SJSA1 (cell line): ENCODE data around the gene P2RX3. TPM values are rescaled to one million over a fixed set of nuclear protein-coding genes. Genes with fewer than 3 reads are reported as not detected.
"Not testable (repeated sequence)": the region's sequence is repeated elsewhere in the genome, so short reads cannot be mapped to it uniquely, and the experiment has no call there.

Experiments used
- DNase-seq, 2 experiments: peaks; one replicate each; pipeline ENCODE4 v3.0.0-alpha.2; 2015 to 2020; ENCODE audit warnings: low spot score in 2 of 2, low read depth in 1 of 2
- H3K27ac ChIP-seq: fragments of 250-450 bp; sonication (Bioruptor Pico); 2 replicates; pipeline ENCODE4 v1.5.1; 2020; ENCODE audit warnings: mild to moderate bottlenecking, moderate library complexity
- H3K27me3 ChIP-seq: fragments of 250-450 bp; sonication (Bioruptor Pico); replicated peaks from 2 replicates; pipeline ENCODE4 v1.5.1; 2020; ENCODE audit warnings: mild to moderate bottlenecking, moderate library complexity
- H3K36me3 ChIP-seq: fragments of 250-450 bp; sonication (Bioruptor Pico); 2 replicates; pipeline ENCODE4 v1.5.1; 2020; ENCODE audit warnings: mild to moderate bottlenecking
- H3K4me1 ChIP-seq: fragments of 250-450 bp; sonication (Bioruptor Pico); replicated peaks from 2 replicates; pipeline ENCODE4 v1.6.1; 2021; ENCODE audit warnings: mild to moderate bottlenecking
- H3K4me3 ChIP-seq: fragments of 250-450 bp; sonication (Bioruptor Pico); 2 replicates; pipeline ENCODE4 v1.5.1; 2020; ENCODE audit warnings: mild to moderate bottlenecking
- H3K9me3 ChIP-seq: fragments of 250-450 bp; sonication (Bioruptor Pico); replicated peaks from 2 replicates; pipeline ENCODE4 v1.5.1; 2020; ENCODE audit warnings: mild to moderate bottlenecking
- total RNA-seq: library from RNA; depleted of rRNA; stranded (reverse); fragments of >200 nt; shearing (Covaris generic); gene quantifications from 2 replicates; pipeline ENCODE4 v1.2.3, GENCODE V29; 2014

Gene P2RX3
- total RNA-seq, 1 experiment from 2014 or later = not detected

DNA sequence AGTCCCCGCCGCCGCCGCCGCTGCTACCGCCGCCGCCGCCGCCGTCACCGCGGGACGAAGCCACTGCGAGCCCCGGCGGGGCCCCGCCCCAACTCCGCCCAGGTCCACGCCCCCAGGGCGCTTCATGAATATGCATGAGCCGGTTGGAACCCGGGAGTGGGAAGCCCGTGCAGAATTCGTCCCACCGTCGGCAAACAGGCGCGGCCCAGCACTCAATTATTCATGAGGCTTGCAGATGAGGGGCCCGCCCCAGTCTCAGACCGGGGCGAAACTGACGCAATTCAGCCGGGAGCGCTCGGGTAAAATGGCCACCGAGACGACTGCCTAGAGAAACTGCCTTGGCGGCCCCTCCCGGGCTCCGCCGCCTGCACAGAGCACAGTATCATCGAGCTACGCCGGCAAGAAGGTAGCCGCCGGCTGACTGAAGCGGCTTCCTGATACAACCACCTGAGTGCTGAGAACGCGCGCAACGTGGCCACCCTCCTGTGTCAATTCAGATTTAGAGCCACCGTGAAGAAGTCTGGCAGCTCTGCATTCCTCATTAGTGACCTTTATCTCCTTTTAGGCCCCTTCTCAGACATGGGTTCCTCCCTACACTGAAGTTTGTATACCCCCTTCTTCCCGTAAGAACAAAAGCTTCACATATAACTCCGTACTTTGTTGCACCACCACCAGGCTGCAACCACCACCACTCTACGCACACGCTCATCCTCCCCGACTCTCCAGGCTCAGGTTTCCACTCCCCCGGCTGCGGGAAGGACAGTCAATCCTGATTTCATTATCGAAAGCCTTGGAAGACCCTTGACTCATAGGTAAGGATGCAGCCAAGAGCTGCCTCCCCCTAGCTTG is 13.0 kb upstream of the P2RX3 start, which contains the start of gene TNKS1BP1:
TSS of gene TNKS1BP1 (minus strand) at position 67 of the 849 bp plus-strand sequence. CDS start 3,067 bp downstream, outside the sequence.
- H3K4me3 ChIP-seq = peak within 1 kb of the TSS; percentile 42
- peak within 1 kb of the TSS; percentile 68 for H3K27ac ChIP-seq
- peak; percentile 88 to 96 for DNase-seq
- peaks cover 58% of the 10 kb centered on the region for H3K36me3 ChIP-seq
- H3K27me3 ChIP-seq = no peaks in the 10 kb centered on the region
- H3K4me1 ChIP-seq = peaks cover 45% of the 10 kb centered on the region
- no peaks in the 10 kb centered on the region for H3K9me3 ChIP-seq

DNA sequence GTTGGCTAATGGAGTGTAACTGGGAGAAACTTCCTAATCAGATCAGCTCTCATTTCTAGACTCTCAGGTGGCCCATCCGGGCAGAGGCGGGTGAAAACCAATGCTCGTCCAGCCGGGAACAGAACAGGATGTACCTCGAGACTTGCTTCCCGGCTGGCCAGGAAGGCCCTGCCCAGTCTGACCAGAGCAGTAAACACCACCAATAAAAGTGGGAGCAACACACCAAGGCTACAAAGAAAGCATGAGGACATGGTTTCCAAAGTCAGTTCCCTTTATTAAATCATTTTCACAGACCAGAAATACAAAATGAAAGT is 12.5 kb upstream of the P2RX3 start:
- peaks cover 45% of the 10 kb centered on the region for H3K4me1 ChIP-seq
- H3K4me3 ChIP-seq = peak overlapping the region; percentile 42; the same call in 1 of the 2 replicates
- no peaks in the 10 kb centered on the region for H3K27me3 ChIP-seq
- H3K36me3 ChIP-seq = peaks cover 58% of the 10 kb centered on the region
- no peak for DNase-seq
- peak overlapping the region; percentile 68 for H3K27ac ChIP-seq
- no peaks in the 10 kb centered on the region for H3K9me3 ChIP-seq

DNA sequence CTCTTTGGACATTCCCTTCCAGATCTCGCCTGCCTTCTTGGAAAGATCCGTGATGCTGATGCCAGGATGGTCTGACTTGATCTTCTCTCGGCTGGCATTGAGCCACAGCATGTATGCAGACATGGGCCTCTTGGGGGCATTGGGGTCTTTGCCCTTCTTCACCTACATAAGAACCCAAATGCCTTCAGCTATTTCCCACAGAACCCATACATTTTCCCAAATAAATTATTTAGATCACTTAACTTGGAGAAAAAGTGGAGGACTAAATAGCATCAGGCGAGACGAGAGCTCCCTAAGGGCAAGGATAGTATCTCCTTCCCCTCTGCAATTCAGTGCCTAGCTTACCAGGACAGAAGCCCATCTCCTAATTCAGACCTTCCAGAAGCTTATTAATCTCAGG is 10.4 kb upstream of the P2RX3 start:
- Histone ChIP-seq H3K4me1 (peaks cover 25% of the 10 kb centered on the region), H3K36me3 (peaks cover 76% of the 10 kb centered on the region)
- DNase-seq = no peak

DNA sequence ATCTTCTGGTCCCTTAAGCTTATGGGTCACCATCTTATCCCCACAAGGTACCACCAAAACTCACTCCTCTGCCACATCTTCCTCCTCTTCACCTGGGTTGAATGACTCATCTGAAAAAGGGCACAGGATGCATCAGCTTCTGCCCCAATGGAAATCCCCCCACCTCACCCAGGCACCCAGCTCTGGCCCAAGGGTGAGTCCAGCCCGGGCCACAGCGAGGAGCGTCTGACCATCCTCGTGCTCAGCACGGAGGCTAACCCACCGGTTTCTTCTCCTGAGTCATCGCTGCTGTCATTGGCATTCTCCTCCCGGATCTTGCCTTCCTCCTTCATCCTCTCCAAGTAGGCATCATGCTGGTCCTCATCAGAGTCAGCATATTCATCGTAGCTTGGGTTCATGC is 8.1 kb upstream of the P2RX3 start:
- no peak for DNase-seq
- H3K9me3 ChIP-seq = no peaks in the 10 kb centered on the region
- H3K36me3 ChIP-seq = peaks cover 96% of the 10 kb centered on the region
- no peak overlapping the region for H3K4me3 ChIP-seq
- H3K27ac ChIP-seq = no peak overlapping the region
- H3K4me1 ChIP-seq = peaks cover 20% of the 10 kb centered on the region
- no peaks in the 10 kb centered on the region for H3K27me3 ChIP-seq

More for the DNA sequence above, 10.4 kb upstream of the P2RX3 start:
- Histone ChIP-seq H3K9me3 (no peaks in the 10 kb centered on the region), H3K27me3 (no peaks in the 10 kb centered on the region), H3K27ac (no peak overlapping the region), H3K4me3 (no peak overlapping the region)

DNA sequence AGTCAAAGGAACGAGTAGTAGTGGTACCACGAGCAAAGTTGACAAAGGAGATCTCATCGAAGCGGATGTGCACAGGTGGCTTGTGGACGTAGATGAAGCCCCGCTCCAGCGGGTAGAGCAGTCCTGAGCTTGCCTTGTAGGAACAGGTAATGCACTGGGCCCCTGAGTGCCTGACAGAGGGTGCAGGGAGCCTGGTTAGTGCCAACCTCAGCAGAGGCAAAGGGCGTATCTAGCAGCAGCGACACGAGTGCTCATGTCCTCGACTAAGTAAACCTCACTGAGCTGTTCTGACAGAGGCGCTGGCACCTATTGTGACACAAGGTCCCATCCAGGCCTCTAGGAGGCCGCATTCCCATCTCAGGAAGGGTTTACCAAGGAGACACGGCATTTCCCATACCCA is 6.4 kb upstream of the P2RX3 start:
- H3K4me3 ChIP-seq = no peak overlapping the region
- peaks cover 86% of the 10 kb centered on the region for H3K36me3 ChIP-seq

DNA sequence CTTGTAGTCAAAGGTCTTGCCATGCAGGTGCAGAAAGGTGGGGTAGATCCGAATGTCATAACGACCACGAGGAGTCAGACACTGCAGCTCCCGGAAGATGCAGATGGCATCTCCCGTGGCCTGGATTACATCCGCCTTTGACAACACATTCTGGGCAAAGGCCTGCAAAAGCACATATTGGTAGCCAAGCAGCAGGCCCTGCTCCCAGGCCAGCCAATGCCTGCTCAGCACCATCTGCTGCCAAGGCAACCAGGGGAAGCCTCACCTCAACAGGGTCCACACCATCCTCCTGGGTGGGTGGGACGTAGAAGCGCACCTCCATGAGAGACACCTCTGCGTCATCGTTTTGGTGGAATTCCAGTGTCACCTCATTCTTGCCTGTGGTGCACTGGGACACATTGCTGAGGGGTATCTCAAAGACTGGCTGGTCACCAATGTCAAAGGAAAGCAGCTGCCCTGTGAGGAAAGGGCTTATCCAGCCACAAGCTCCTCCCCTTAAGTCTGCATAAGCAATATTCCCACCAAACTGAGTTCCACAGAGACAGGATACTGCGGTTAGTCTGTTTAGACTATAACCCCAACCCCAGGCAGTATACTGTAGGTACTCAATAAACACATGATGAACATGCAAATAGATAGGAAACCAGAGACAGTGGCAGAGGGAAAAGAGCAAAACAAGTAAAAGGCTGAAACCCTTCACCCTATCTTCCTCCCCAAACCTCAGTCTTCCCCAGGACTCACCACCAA is 5.3 kb upstream of the P2RX3 start:
- Histone ChIP-seq H3K4me3 (no peak overlapping the region), H3K9me3 (no peaks in the 10 kb centered on the region), H3K36me3 (peaks cover 76% of the 10 kb centered on the region), H3K4me1 (peaks cover 14% of the 10 kb centered on the region), H3K27ac (no peak overlapping the region), H3K27me3 (no peaks in the 10 kb centered on the region)
- DNase-seq = no peak

More for the DNA sequence above, 6.4 kb upstream of the P2RX3 start:
- Histone ChIP-seq H3K27ac (no peak overlapping the region), H3K9me3 (no peaks in the 10 kb centered on the region), H3K4me1 (peaks cover 14% of the 10 kb centered on the region), H3K27me3 (no peaks in the 10 kb centered on the region)
- no peak for DNase-seq

DNA sequence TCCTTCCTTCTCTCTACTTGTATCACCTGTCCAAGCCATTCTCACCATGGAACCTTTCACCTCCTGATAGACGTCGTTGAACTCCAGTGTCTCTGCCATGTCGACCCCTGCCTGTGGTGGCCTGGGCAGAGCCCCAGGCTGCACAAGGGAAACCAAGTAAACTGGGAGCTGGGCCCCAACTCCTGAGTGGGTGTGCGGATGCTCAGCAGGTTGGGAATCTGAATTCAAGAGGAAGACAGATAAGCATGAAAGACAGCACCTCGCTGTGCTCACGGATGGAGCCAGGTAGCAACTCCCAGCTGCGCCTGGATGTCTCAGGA is 3.2 kb upstream of the P2RX3 start:
- Histone ChIP-seq H3K27ac (peak overlapping the region; percentile 86), H3K4me1 (peaks cover 14% of the 10 kb centered on the region), H3K9me3 (no peaks in the 10 kb centered on the region), H3K4me3 (peak overlapping the region; percentile 67), H3K36me3 (peaks cover 55% of the 10 kb centered on the region), H3K27me3 (0 out of 2 replicates have a peak, but pooled peaks cover under 1% of the 10 kb centered on the region)
- no peak for DNase-seq

DNA sequence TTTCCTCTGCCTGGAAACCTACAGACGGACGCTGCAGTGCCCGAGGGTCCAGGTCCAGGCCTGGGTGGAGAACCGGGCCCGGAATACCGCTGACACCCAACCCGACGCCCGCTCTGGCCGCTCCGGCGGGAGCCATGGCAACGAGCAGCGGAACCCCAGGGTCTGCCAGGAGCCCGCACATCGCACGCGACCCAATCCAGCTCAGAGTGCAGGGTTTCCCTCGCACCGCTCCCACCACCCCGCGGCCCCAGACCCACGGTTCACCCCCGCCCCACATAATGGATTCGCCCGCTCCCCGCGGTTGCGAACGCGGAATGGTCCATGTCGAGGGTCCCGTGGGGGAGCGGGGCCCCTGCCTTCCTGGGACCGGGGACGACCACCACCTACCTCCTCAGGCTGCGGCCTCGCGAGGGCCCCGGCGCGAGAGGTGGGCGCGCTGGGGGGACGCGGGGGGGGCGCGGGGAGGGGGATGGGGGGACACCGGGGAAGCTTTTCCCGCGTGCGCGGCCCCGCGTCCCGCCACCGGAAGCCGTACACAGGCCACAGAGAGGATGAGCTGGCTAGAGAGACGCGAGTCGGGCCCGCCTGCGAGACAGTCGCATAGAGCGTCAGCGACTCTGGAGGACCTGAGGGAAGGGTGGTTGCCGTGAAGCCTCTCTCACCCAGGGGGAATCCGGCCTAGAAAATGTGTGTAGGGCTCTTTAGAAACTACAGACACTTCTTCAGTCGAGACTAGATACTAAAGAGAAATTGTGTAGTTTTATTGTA is 2.6 kb upstream of the P2RX3 start, which contains the start of gene SSRP1:
TSS of gene SSRP1 (minus strand) at position 550 of the 768 bp plus-strand sequence. CDS start 771 bp downstream, outside the sequence.
- Histone ChIP-seq H3K36me3 (peaks cover 49% of the 10 kb centered on the region), H3K27me3 (0 out of 2 replicates have a peak, but pooled peaks cover 3% of the 10 kb centered on the region), H3K27ac (peak within 1 kb of the TSS; percentile 86), H3K9me3 (no peaks in the 10 kb centered on the region), H3K4me3 (peak within 1 kb of the TSS; percentile 67), H3K4me1 (peaks cover 14% of the 10 kb centered on the region)
- DNase-seq = peak; percentile 66 to 92

DNA sequence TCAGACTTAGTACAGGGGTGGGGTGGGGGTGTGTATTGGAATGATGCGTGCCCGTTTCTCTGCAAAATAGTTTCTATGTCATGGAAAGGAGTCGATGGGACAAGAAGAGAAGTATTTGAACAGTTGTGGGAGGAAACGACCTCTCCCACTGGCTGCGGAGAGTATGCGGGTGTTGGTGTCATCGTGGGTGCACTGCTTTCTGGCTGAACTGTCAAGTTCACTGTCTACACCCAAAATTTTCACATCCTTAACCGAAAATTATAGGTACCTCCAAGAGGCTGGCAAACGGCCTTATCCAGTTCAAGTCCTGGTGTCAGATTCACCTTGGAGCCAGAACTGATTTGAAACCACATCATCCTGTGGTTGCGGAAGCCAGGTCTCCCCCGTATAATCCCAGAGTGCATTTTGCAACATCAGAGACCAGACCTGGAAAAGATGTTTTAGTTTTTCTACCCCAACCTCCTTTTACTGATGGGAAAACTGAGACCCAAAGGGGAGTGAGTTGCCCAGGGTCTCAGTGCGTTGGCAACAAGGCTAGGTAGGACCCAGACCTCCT is 2.0 kb upstream of the P2RX3 start:
- peaks cover 42% of the 10 kb centered on the region for H3K36me3 ChIP-seq
- no peaks in the 10 kb centered on the region for H3K9me3 ChIP-seq
- peak overlapping the region; percentile 67 for H3K4me3 ChIP-seq
- DNase-seq = no peak
- H3K27ac ChIP-seq = peak overlapping the region; percentile 86
- peaks cover 14% of the 10 kb centered on the region for H3K4me1 ChIP-seq
- H3K27me3 ChIP-seq = 0 out of 2 replicates have a peak, but pooled peaks cover 3% of the 10 kb centered on the region

DNA sequence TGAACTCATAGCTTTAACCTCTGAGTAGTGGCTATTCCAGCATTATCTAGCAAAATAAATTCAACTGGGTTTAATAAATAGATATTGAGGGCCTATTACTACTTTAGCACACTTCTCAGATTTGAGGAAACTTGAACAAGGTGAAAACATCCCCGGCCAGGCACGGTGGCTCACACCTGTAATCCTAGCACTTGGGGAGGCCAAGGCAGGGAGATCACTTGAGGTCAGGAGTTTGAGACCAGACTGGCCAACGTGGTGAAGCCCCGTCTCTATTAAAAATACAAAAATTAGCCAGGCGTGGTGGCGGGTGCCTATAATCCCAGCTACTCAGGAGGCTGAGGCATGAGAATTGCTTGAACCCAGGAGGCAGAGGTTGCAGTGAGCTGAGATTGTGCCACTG is 1.3 kb upstream of the P2RX3 start:
- peaks cover 36% of the 10 kb centered on the region for H3K36me3 ChIP-seq
- H3K27me3 ChIP-seq, H3K9me3 ChIP-seq, H3K27ac ChIP-seq, H3K4me3 ChIP-seq, DNase-seq: not testable (repeated sequence)
- peaks cover 14% of the 10 kb centered on the region for H3K4me1 ChIP-seq

DNA sequence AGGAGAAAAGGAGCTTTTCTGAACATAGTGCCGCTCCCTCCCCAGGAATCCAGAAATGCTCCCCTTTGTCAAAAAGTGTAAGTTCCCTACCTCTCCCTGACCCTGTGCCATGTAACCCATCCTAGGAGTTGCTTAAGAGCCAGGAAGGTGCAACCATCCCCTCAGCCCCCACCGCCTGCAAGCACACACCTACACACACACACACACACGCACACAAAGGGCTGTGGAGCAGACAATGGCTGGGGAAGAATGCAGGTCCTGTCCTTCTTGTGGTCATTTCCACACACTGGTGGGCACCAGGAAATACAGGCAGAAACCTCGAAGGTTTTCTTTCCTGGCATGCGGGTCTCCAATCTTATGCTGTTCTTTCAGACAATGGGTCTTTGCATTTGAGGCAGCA is 1.2 kb downstream of the P2RX3 start:
- peaks cover 11% of the 10 kb centered on the region for H3K36me3 ChIP-seq
- H3K4me3 ChIP-seq = no peak overlapping the region
- DNase-seq = no peak
- no peaks in the 10 kb centered on the region for H3K9me3 ChIP-seq
- no peak overlapping the region for H3K27ac ChIP-seq
- H3K27me3 ChIP-seq = 0 out of 2 replicates have a peak, but pooled peaks cover 3% of the 10 kb centered on the region
- peaks cover 13% of the 10 kb centered on the region for H3K4me1 ChIP-seq

DNA sequence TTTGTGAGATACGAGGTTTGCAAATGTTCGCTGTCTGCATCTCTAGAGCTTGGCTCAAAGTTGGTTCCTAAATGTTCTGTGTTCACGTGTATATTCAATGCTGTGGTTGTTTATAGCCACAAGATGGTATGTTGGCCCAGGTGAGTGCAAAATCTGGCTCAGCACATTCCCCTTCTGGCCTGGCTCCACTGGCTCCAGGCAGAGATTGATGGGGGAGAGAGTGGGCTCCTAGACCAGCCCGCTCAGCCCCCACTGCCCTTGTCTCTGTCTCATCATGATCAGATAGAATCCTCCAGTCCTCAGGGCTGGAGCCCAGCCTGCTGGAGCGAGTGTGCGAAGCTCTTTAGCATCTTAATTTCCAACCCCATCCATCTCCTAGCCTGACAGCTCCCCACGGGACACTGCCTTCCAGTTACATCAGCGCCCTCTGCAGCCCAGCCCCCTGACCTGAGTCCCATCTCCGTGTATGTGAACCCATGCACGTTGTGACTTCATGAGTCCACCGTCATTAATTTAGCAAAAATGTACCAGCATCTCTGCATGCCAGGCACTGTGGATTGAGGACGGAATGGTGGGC is 2.0 kb downstream of the P2RX3 start:
- H3K9me3 ChIP-seq = no peaks in the 10 kb centered on the region
- no peak overlapping the region for H3K4me3 ChIP-seq
- H3K36me3 ChIP-seq = peaks cover 3% of the 10 kb centered on the region; the same call in 1 of the 2 replicates
- H3K27ac ChIP-seq = no peak overlapping the region
- H3K27me3 ChIP-seq = 0 out of 2 replicates have a peak, but pooled peaks cover 3% of the 10 kb centered on the region
- DNase-seq = no peak
- peaks cover 5% of the 10 kb centered on the region for H3K4me1 ChIP-seq
